ENCODE results near the gene EEPD1.
A peak's percentile ranks its signal among the peaks of the same experiment; 100 is the strongest.
"Not testable (repeated sequence)": the region's sequence is repeated elsewhere in the genome, so short reads cannot be mapped to it uniquely, and the experiment has no call there.

The EEPD1 gene
- total RNA-seq: 9.6 reads per million, percentile 31 among the genes with 10 or more reads in this experiment

- DNase-seq: peak; percentile 98
Measured at GRCh38 chr7:36152756-36153570, at the start of gene EEPD1. EEPD1 (plus strand) TSS chr7:36153254; CDS start chr7:36154325, 1,071 bp downstream.

GRCh38 chr7:36103837-36104561, 49.1 kb upstream of the EEPD1 start:
- no peak for DNase-seq

GRCh38 chr7:36106972-36107908, 45.8 kb upstream of the EEPD1 start:
- not testable (repeated sequence) for DNase-seq

GRCh38 chr7:36107926-36108631, 45.0 kb upstream of the EEPD1 start:
- DNase-seq: no peak

- DNase-seq: no peak
Measured at GRCh38 chr7:36109013-36109627, 43.9 kb upstream of the EEPD1 start.

- no peak for DNase-seq
Measured at GRCh38 chr7:36110584-36110983, 42.5 kb upstream of the EEPD1 start.

- no peak for DNase-seq
Measured at GRCh38 chr7:36112969-36113368, 40.1 kb upstream of the EEPD1 start.

GRCh38 chr7:36114355-36114754, 38.7 kb upstream of the EEPD1 start:
- DNase-seq: no peak

GRCh38 chr7:36115448-36116321, 37.4 kb upstream of the EEPD1 start:
- DNase-seq: no peak

- DNase-seq: no peak
Measured at GRCh38 chr7:36116347-36117202, 36.5 kb upstream of the EEPD1 start.

- DNase-seq: no peak
Measured at GRCh38 chr7:36117203-36117840, 35.7 kb upstream of the EEPD1 start.

GRCh38 chr7:36118344-36118743, 34.7 kb upstream of the EEPD1 start:
- DNase-seq: no peak

GRCh38 chr7:36119005-36119706, 33.9 kb upstream of the EEPD1 start:
- DNase-seq: no peak

GRCh38 chr7:36119983-36120646, 32.9 kb upstream of the EEPD1 start:
- not testable (repeated sequence) for DNase-seq

GRCh38 chr7:36125630-36126029, 27.4 kb upstream of the EEPD1 start:
- DNase-seq: not testable (repeated sequence)

- no peak for DNase-seq
Measured at GRCh38 chr7:36127075-36127740, 25.8 kb upstream of the EEPD1 start.

- DNase-seq: no peak
Measured at GRCh38 chr7:36128448-36129047, 24.5 kb upstream of the EEPD1 start.

Data from effector CD4-positive, alpha-beta T cell (primary cell).